K562 (cell line): ENCODE results near the gene DAPK3. TPM values are rescaled to one million over a fixed set of nuclear protein-coding genes. Genes with fewer than 3 reads are reported as not detected.
A peak's percentile ranks its signal among the peaks of the same experiment; 100 is the strongest.

Experiments used
- BCOR ChIP-seq: fragments of 450-650 bp; IDR thresholded peaks from 2 replicates; pipeline ENCODE4 v1.6.1; 2016
- BMI1 ChIP-seq: fragments of 150-350 bp; IDR thresholded peaks from 2 replicates; pipeline ENCODE4 v1.6.1; 2014; ENCODE audit warnings: low read length
- CCAR2 ChIP-seq: fragments of 200-400 bp; formaldehyde crosslinking; IDR thresholded peaks from 2 replicates; pipeline ENCODE4 v1.6.1; 2017; ENCODE audit warnings: mild to moderate bottlenecking, low read depth, low read length
- CEBPG ChIP-seq, 3 experiments: fragments of 200-800 bp in 1 of 3; sonication (Bioruptor generic) in 1 of 3; sonication (generic) in 1 of 3; formaldehyde crosslinking in 1 of 3; IDR thresholded peaks in 2 of 3; conservative IDR thresholded peaks in 1 of 3; 2 replicates each; pipeline versions ENCODE4 v1.6.1 to v1.8.0; 2016 to 2022; ENCODE audit warnings: missing compliant biosample characterization in 2 of 3, missing genetic modification characterization in 2 of 3, mild to moderate bottlenecking in 1 of 3, missing genetic modification reagents in 1 of 3
- CEBPZ ChIP-seq: fragments of 150-350 bp; IDR thresholded peaks from 2 replicates; pipeline ENCODE4 v1.6.1; 2014; ENCODE audit warnings: low read depth, mild to moderate bottlenecking, low read length, borderline replicate concordance
- CHD1 ChIP-seq: fragments of 200-600 bp; sonication (generic); IDR thresholded peaks from one replicate; pipeline ENCODE4 v1.6.1; 2012; ENCODE audit warnings: mild to moderate bottlenecking, moderate library complexity, low read length, inconsistent platforms
- DLX4 ChIP-seq: fragments of 250-450 bp; sonication (Bioruptor Pico); IDR thresholded peaks from 2 replicates; pipeline ENCODE4 v1.6.1; 2021; ENCODE audit warnings: mild to moderate bottlenecking
- EGR1 ChIP-seq: fragments of 450-650 bp; conservative IDR thresholded peaks from 2 replicates; pipeline ENCODE4 v1.6.1; 2017; ENCODE audit warnings: mild to moderate bottlenecking
- GABPB1 ChIP-seq: sonication (generic); formaldehyde crosslinking; IDR thresholded peaks from 2 replicates; pipeline ENCODE4 v1.8.0; 2022; ENCODE audit warnings: mild to moderate bottlenecking, missing genetic modification reagents
- IFI16 ChIP-seq: fragments of 250-450 bp; sonication (Bioruptor Pico); IDR thresholded peaks from 2 replicates; pipeline ENCODE4 v2.1.2; 2022; ENCODE audit warnings: mild to moderate bottlenecking, inconsistent platforms
- LARP7 ChIP-seq: fragments of 450-650 bp; IDR thresholded peaks from 2 replicates; pipeline ENCODE4 v1.6.1; 2016
- MAFG ChIP-seq: fragments of 450-650 bp; conservative IDR thresholded peaks from 2 replicates; pipeline ENCODE4 v1.6.1; 2016; ENCODE audit warnings: missing genetic modification characterization, missing compliant biosample characterization
- MLLT1 ChIP-seq, 2 experiments: fragments of 450-650 bp; IDR thresholded peaks; 2 replicates each; pipeline ENCODE4 v1.6.1; 2016
- NFE2L1 ChIP-seq: fragments of 450-650 bp; IDR thresholded peaks from 2 replicates; pipeline ENCODE4 v1.6.1; 2016; ENCODE audit warnings: missing genetic modification characterization, low read depth, mild to moderate bottlenecking, missing compliant biosample characterization, moderate library complexity, borderline replicate concordance
- SAP30 ChIP-seq: fragments of 200-600 bp; sonication (generic); IDR thresholded peaks from 2 replicates; pipeline ENCODE4 v1.6.1; 2012; ENCODE audit warnings: borderline replicate concordance, low read depth, mild to moderate bottlenecking, moderate library complexity, low read length, control low read depth, inconsistent platforms; ENCODE audit not compliant: insufficient read depth, poor library complexity, severe bottlenecking
- SIN3A ChIP-seq, 2 experiments: fragments of 150-350 bp in 1 of 2; IDR thresholded peaks; 2 replicates each; pipeline ENCODE4 v1.6.1; 2011 to 2016; ENCODE audit warnings: borderline replicate concordance in 2 of 2, low read depth in 2 of 2, low read length in 2 of 2, mild to moderate bottlenecking in 2 of 2, moderate library complexity in 2 of 2; ENCODE audit not compliant: control insufficient read depth in 1 of 2
- SMAD4 ChIP-seq: fragments of 250-450 bp; sonication (Bioruptor Pico); conservative IDR thresholded peaks from 2 replicates; pipeline ENCODE4 v1.8.0; 2021; ENCODE audit warnings: inconsistent platforms, mild to moderate bottlenecking, moderate library complexity
- SNAPC5 ChIP-seq: fragments of 250-450 bp; sonication (Bioruptor Pico); IDR thresholded peaks from 2 replicates; pipeline ENCODE4 v1.8.0; 2021; ENCODE audit warnings: moderate library complexity, mild to moderate bottlenecking, inconsistent platforms
- SP1 ChIP-seq: sonication (generic); formaldehyde crosslinking; IDR thresholded peaks from 2 replicates; pipeline ENCODE4 v1.8.1; 2022; ENCODE audit warnings: mild to moderate bottlenecking, missing genetic modification reagents
- ZBTB34 ChIP-seq: fragments of 250-450 bp; sonication (Bioruptor Pico); IDR thresholded peaks from 2 replicates; pipeline ENCODE4 v1.8.0; 2021; ENCODE audit warnings: mild to moderate bottlenecking, moderate library complexity
- ZNF165 ChIP-seq: fragments of 250-450 bp; sonication (Bioruptor Pico); IDR thresholded peaks from 2 replicates; pipeline ENCODE4 v1.4.0; 2020; ENCODE audit warnings: borderline replicate concordance
- ZNF24 ChIP-seq: fragments of 450-650 bp; IDR thresholded peaks from 2 replicates; pipeline ENCODE4 v1.6.1; 2016
- polyA plus RNA-seq, 8 experiments: library from polyadenylated mRNA; depleted of rRNA in 4 of 8; stranded (reverse) in 5 of 8; unstranded in 3 of 8; fragments of >200 nt; fragmentation: Nextera tagmentation in 2 of 8; fragmentation: Illumina TruSeq in 1 of 8; extraction: Ambion mirVana in 2 of 8; extraction: Trizol in 1 of 8; gene quantifications; 2 replicates each; pipeline versions ENCODE4 v1.2.1 to v1.2.3, GENCODE V29; 2011 to 2014; ENCODE audit warnings: inconsistent platforms in 1 of 8, missing spikeins in 1 of 8
- total RNA-seq, 7 experiments: library from RNA; depleted of rRNA in 6 of 7; stranded (reverse); fragments of >200 nt in 6 of 7; fragmentation: Illumina TruSeq in 2 of 7; extraction: Trizol in 2 of 7; gene quantifications; 2 replicates each; pipeline versions ENCODE4 v1.2.1 to v1.2.3, GENCODE V29; 2011 to 2021; ENCODE audit warnings: low replicate concordance in 1 of 7

Gene DAPK3
- total and polyA plus RNA-seq, 9 of the 15 experiments (the other 6 are each of a cell fraction or from before 2014, with no cell fraction given): 0.14 to 63.4 (median 25.0) TPM

- peak in 1 of 2 experiments; percentile 38; a peak in 1 of 4 replicates for TF ChIP-seq SIN3A (IDR thresholded peaks at IDR 0.05; ENCODE audit: borderline replicate concordance in 2 of 2, control insufficient read depth in 1 of 2, low read depth in 2 of 2, low read length in 2 of 2)
- 0 out of 2 replicates have a peak, but pooled peaks have one; percentile 15 for TF ChIP-seq EGR1
- no peak for TF ChIP-seq ZBTB34 (CRISPR knock-in tag)
- no peak for TF ChIP-seq CEBPZ
- no peak for TF ChIP-seq BCOR
- no peak for TF ChIP-seq SP1
- TF ChIP-seq MLLT1 (IDR thresholded peaks at IDR 0.05): 0 out of 4 replicates have a peak, but pooled peaks have one; percentile 14 to 24
- TF ChIP-seq ZNF165 (CRISPR knock-in tag): no peak
- peak; percentile 4 for TF ChIP-seq SAP30
- no peak for TF ChIP-seq ZNF24
- no peak for TF ChIP-seq SMAD4 (CRISPR knock-in tag)
- TF ChIP-seq GABPB1 (CRISPR knock-in tag): no peak
- TF ChIP-seq CCAR2: no peak
- TF ChIP-seq SNAPC5 (CRISPR knock-in tag): no peak
- TF ChIP-seq NFE2L1: no peak
- TF ChIP-seq LARP7: no peak
- no peak for TF ChIP-seq MAFG (tag)
- no peak for TF ChIP-seq IFI16 (CRISPR knock-in tag)
- TF ChIP-seq CHD1: peak; percentile 27
- no peak for TF ChIP-seq BMI1
- TF ChIP-seq CEBPG (CRISPR knock-in tag; IDR thresholded peaks at IDR 0.05): 0 out of 2 replicates have a peak, but pooled peaks have one; percentile 43
- no peak for TF ChIP-seq CEBPG (tag; conservative IDR thresholded peaks at IDR 0.05 in 1 of 2, IDR thresholded peaks at IDR 0.05 in 1 of 2)
- no peak for TF ChIP-seq DLX4 (CRISPR knock-in tag)
These were observed 539 bp downstream of the DAPK3 start (continued) for GRCh38 chr19:3970313-3970807.
